ENCODE data around the gene ADAM19. TPM values are rescaled to one million over a fixed set of nuclear protein-coding genes. Genes with fewer than 3 reads are reported as not detected.
A peak's percentile ranks its signal among the peaks of the same experiment; 100 is the strongest.

The ADAM19 gene
- total RNA-seq, 1 donor from 2014 or later: 176 TPM

- peak overlapping the region; percentile 53 for H3K4me3 Mint-ChIP-seq (ENCODE audit: unreplicated experiment)
- TF ChIP-seq, protein P1, sequence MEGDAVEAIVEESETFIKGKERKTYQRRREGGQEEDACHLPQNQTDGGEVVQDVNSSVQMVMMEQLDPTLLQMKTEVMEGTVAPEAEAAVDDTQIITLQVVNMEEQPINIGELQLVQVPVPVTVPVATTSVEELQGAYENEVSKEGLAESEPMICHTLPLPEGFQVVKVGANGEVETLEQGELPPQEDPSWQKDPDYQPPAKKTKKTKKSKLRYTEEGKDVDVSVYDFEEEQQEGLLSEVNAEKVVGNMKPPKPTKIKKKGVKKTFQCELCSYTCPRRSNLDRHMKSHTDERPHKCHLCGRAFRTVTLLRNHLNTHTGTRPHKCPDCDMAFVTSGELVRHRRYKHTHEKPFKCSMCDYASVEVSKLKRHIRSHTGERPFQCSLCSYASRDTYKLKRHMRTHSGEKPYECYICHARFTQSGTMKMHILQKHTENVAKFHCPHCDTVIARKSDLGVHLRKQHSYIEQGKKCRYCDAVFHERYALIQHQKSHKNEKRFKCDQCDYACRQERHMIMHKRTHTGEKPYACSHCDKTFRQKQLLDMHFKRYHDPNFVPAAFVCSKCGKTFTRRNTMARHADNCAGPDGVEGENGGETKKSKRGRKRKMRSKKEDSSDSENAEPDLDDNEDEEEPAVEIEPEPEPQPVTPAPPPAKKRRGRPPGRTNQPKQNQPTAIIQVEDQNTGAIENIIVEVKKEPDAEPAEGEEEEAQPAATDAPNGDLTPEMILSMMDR (IDR thresholded peaks at IDR 0.05; ENCODE audit: unreplicated experiment): no peak
- H3K4me1 Mint-ChIP-seq (ENCODE audit: unreplicated experiment): peaks cover 34% of the 10 kb centered on the region
- H3K9me3 Mint-ChIP-seq (ENCODE audit: unreplicated experiment): no peaks in the 10 kb centered on the region
- H3K27ac Mint-ChIP-seq (ENCODE audit: unreplicated experiment): no peak overlapping the region
- peaks cover 3% of the 10 kb centered on the region for H3K27me3 Mint-ChIP-seq (ENCODE audit: unreplicated experiment)
- peaks cover 64% of the 10 kb centered on the region for H3K36me3 Mint-ChIP-seq (ENCODE audit: low read depth, unreplicated experiment)
- DNase-seq (ENCODE audit: low spot score): no peak
Measured at GRCh38 chr5:157532022-157532421, 43.6 kb downstream of the ADAM19 start.

- Mint-ChIP-seq H3K27me3 (ENCODE audit: unreplicated experiment) (peaks cover 3% of the 10 kb centered on the region), H3K36me3 (ENCODE audit: low read depth, unreplicated experiment) (peaks cover 60% of the 10 kb centered on the region), H3K4me1 (ENCODE audit: unreplicated experiment) (peaks cover 36% of the 10 kb centered on the region), H3K4me3 (ENCODE audit: unreplicated experiment) (peak overlapping the region; percentile 51), H3K9me3 (ENCODE audit: unreplicated experiment) (no peaks in the 10 kb centered on the region), H3K27ac (ENCODE audit: unreplicated experiment) (no peak overlapping the region)
- TF ChIP-seq, protein P1 (IDR thresholded peaks at IDR 0.05; ENCODE audit: unreplicated experiment): no peak
- no peak for DNase-seq (ENCODE audit: low spot score)
Measured at GRCh38 chr5:157530226-157530972, 45.2 kb downstream of the ADAM19 start.

DNA sequence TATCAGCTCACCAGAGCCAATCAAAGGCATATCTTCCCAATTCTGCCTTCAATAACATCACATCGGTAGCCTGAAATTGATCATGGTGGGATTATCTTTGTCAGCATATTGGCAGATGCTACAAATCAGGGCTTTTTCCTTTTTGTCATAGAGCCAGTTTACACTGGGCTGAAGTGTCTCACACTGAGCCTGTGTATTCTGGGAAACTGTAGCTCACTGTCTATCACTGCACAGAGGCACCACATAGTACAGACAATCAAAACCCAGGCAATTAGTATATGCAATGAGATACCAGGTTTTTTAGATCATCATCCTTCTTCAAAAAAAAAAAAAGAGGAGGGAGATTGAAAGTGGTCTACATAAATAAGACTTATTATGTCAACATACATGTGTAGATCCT lies 46.6 kb downstream of the ADAM19 start:
- Mint-ChIP-seq H3K4me3 (ENCODE audit: unreplicated experiment) (no peak overlapping the region), H3K27ac (ENCODE audit: unreplicated experiment) (peak overlapping the region; percentile 48), H3K9me3 (ENCODE audit: unreplicated experiment) (no peaks in the 10 kb centered on the region), H3K36me3 (ENCODE audit: low read depth, unreplicated experiment) (peaks cover 55% of the 10 kb centered on the region), H3K4me1 (ENCODE audit: unreplicated experiment) (peaks cover 36% of the 10 kb centered on the region), H3K27me3 (ENCODE audit: unreplicated experiment) (peaks cover 3% of the 10 kb centered on the region)
- TF ChIP-seq, protein P1 (IDR thresholded peaks at IDR 0.05; ENCODE audit: unreplicated experiment): no peak
- no peak for DNase-seq (ENCODE audit: low spot score)

GRCh38 chr5:157528036-157528632 lies 47.4 kb downstream of the ADAM19 start:
- Mint-ChIP-seq H3K4me3 (ENCODE audit: unreplicated experiment) (peak overlapping the region; percentile 62), H3K4me1 (ENCODE audit: unreplicated experiment) (peaks cover 36% of the 10 kb centered on the region), H3K36me3 (ENCODE audit: low read depth, unreplicated experiment) (peaks cover 55% of the 10 kb centered on the region), H3K27ac (ENCODE audit: unreplicated experiment) (peak overlapping the region; percentile 82), H3K9me3 (ENCODE audit: unreplicated experiment) (no peaks in the 10 kb centered on the region), H3K27me3 (ENCODE audit: unreplicated experiment) (peaks cover 3% of the 10 kb centered on the region)
- DNase-seq (ENCODE audit: low spot score): peak; percentile 14
- TF ChIP-seq, protein P1 (IDR thresholded peaks at IDR 0.05; ENCODE audit: unreplicated experiment): no peak

- Mint-ChIP-seq H3K4me1 (ENCODE audit: unreplicated experiment) (peaks cover 39% of the 10 kb centered on the region), H3K27me3 (ENCODE audit: unreplicated experiment) (peaks cover 10% of the 10 kb centered on the region), H3K36me3 (ENCODE audit: low read depth, unreplicated experiment) (peaks cover 37% of the 10 kb centered on the region), H3K4me3 (ENCODE audit: unreplicated experiment) (no peak overlapping the region), H3K9me3 (ENCODE audit: unreplicated experiment) (no peaks in the 10 kb centered on the region), H3K27ac (ENCODE audit: unreplicated experiment) (no peak overlapping the region)
- TF ChIP-seq, protein P1 (IDR thresholded peaks at IDR 0.05; ENCODE audit: unreplicated experiment): no peak
- DNase-seq (ENCODE audit: low spot score): no peak
Measured at GRCh38 chr5:157524887-157525286, 50.7 kb downstream of the ADAM19 start.
